HepG2 (cell line): Measurements from ENCODE around the gene GTF3A. TPM values are rescaled to one million over a fixed set of nuclear protein-coding genes. Genes with fewer than 3 reads are reported as not detected.

Experiments used
- CC2D1A ChIP-seq: sonication (generic); formaldehyde crosslinking; IDR thresholded peaks from 2 replicates; pipeline ENCODE4 v1.8.1; 2023; ENCODE audit warnings: mild to moderate bottlenecking, missing genetic modification reagents
- ELF4 ChIP-seq: sonication (generic); formaldehyde crosslinking; IDR thresholded peaks from 2 replicates; pipeline ENCODE4 v1.5.0; 2020; ENCODE audit warnings: missing genetic modification reagents, mild to moderate bottlenecking, moderate library complexity, borderline replicate concordance
- FOXP4 ChIP-seq: sonication (generic); formaldehyde crosslinking; IDR thresholded peaks from 2 replicates; pipeline ENCODE4 v1.4.0; 2020; ENCODE audit warnings: missing genetic modification reagents
- HHEX ChIP-seq: IDR thresholded peaks from 2 replicates; pipeline ENCODE4 v1.6.1; 2016; ENCODE audit warnings: control low read depth
- MNT ChIP-seq: fragments of 450-650 bp; IDR thresholded peaks from 2 replicates; pipeline ENCODE4 v1.6.1; 2016
- PHF5A ChIP-seq: IDR thresholded peaks from one replicate; pipeline ENCODE4 v1.6.1; 2018; ENCODE audit warnings: low read depth, missing genetic modification reagents; ENCODE audit not compliant: unreplicated experiment
- SETDB1 ChIP-seq: sonication (generic); formaldehyde crosslinking; IDR thresholded peaks from 2 replicates; pipeline ENCODE4 v1.5.1; 2020; ENCODE audit warnings: missing genetic modification reagents, mild to moderate bottlenecking, borderline replicate concordance
- SMARCC2 ChIP-seq: fragments of 450-650 bp; IDR thresholded peaks from 2 replicates; pipeline ENCODE4 v1.6.1; 2017; ENCODE audit warnings: antibody characterized with exemption, mild to moderate bottlenecking
- ZFP36L1 ChIP-seq: sonication (generic); formaldehyde crosslinking; IDR thresholded peaks from 2 replicates; pipeline ENCODE4 v1.8.0; 2022; ENCODE audit warnings: mild to moderate bottlenecking, missing genetic modification reagents, moderate library complexity
- ZNF205 ChIP-seq: IDR thresholded peaks from 2 replicates; pipeline ENCODE4 v1.6.1; 2018; ENCODE audit warnings: missing biosample characterization, missing genetic modification reagents
- ZNF280D ChIP-seq: sonication (generic); formaldehyde crosslinking; IDR thresholded peaks from 2 replicates; pipeline ENCODE4 v1.5.1; 2020; ENCODE audit warnings: mild to moderate bottlenecking, missing genetic modification reagents
- ZNF337 ChIP-seq: sonication (generic); formaldehyde crosslinking; IDR thresholded peaks from 2 replicates; pipeline ENCODE4 v1.5.1; 2020; ENCODE audit warnings: missing genetic modification reagents, low read depth, mild to moderate bottlenecking, borderline replicate concordance
- ZNF607 ChIP-seq: sonication (generic); formaldehyde crosslinking; IDR thresholded peaks from 2 replicates; pipeline ENCODE4 v1.5.1; 2020; ENCODE audit warnings: missing genetic modification reagents, mild to moderate bottlenecking, borderline replicate concordance
- ZNF776 ChIP-seq: sonication (generic); formaldehyde crosslinking; IDR thresholded peaks from 2 replicates; pipeline ENCODE4 v1.4.0; 2020; ENCODE audit warnings: mild to moderate bottlenecking, missing genetic modification reagents
- polyA plus RNA-seq, 8 experiments: library from polyadenylated mRNA; depleted of rRNA in 3 of 8; stranded (reverse) in 7 of 8; unstranded in 1 of 8; fragments of >200 nt; fragmentation: Illumina TruSeq in 4 of 8; extraction: Trizol in 4 of 8; gene quantifications; 2 replicates each; pipeline versions ENCODE4 v1.2.1 to v1.2.3, GENCODE V29; 2011 to 2016; ENCODE audit warnings: low read depth in 4 of 8, missing spikeins in 1 of 8, mixed read lengths in 1 of 8; ENCODE audit not compliant: insufficient read depth in 1 of 8
- total RNA-seq, 5 experiments: library from RNA; depleted of rRNA; stranded (reverse); fragments of >200 nt; fragmentation: Illumina TruSeq; extraction: Trizol; gene quantifications; 2 replicates each; pipeline ENCODE4 v1.2.3, GENCODE V29; 2016; ENCODE audit warnings: low read depth in 1 of 5
- TF ChIP-seq, protein P1 (sequence below): sonication (generic); formaldehyde crosslinking; IDR thresholded peaks from 2 replicates; pipeline ENCODE4 v1.5.1; 2020; ENCODE audit warnings: missing genetic modification reagents, mild to moderate bottlenecking, borderline replicate concordance
- TF ChIP-seq, protein P2 (sequence below): sonication (generic); formaldehyde crosslinking; IDR thresholded peaks from 2 replicates; pipeline ENCODE4 v1.5.0; 2020; ENCODE audit warnings: mild to moderate bottlenecking, missing genetic modification reagents, moderate library complexity

The GTF3A gene
- total and polyA plus RNA-seq, 2 of the 13 experiments (the other 11 are each of a cell fraction or from before 2014, with no cell fraction given), result 42.1 to 176 TPM

- no peak for TF ChIP-seq SMARCC2
- no peak for TF ChIP-seq CC2D1A (CRISPR knock-in tag)
- TF ChIP-seq, protein P1, sequence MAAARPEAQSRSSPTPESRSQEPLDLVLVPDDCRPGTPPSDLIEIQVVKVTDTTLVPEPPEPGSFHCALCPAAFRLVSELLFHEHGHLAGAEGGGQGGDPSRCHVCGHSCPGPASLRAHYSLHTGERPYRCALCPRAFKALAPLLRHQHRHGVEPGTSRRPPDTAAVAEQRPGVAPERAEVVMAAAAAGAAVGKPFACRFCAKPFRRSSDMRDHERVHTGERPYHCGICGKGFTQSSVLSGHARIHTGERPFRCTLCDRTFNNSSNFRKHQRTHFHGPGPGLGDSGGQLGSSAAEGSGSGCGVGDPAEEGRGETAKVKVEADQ (CRISPR knock-in tag), result peak; percentile 92
- TF ChIP-seq ZNF337 (CRISPR knock-in tag), result peak; percentile 86
- TF ChIP-seq ZFP36L1, result peak; percentile 84; the same call in 1 of the 2 replicates
- peak; percentile 86; the same call in 1 of the 2 replicates for TF ChIP-seq ELF4 (CRISPR knock-in tag)
- peak; percentile 78; the same call in 1 of the 2 replicates for TF ChIP-seq ZNF280D (CRISPR knock-in tag)
- no peak for TF ChIP-seq HHEX
- TF ChIP-seq PHF5A (CRISPR knock-in tag), result no peak
- peak; percentile 60 for TF ChIP-seq ZNF607 (CRISPR knock-in tag)
- TF ChIP-seq FOXP4 (CRISPR knock-in tag), result no peak; the same call in 1 of the 2 replicates
- peak; percentile 46; the same call in 1 of the 2 replicates for TF ChIP-seq ZNF205 (CRISPR knock-in tag)
- TF ChIP-seq, protein P2, sequence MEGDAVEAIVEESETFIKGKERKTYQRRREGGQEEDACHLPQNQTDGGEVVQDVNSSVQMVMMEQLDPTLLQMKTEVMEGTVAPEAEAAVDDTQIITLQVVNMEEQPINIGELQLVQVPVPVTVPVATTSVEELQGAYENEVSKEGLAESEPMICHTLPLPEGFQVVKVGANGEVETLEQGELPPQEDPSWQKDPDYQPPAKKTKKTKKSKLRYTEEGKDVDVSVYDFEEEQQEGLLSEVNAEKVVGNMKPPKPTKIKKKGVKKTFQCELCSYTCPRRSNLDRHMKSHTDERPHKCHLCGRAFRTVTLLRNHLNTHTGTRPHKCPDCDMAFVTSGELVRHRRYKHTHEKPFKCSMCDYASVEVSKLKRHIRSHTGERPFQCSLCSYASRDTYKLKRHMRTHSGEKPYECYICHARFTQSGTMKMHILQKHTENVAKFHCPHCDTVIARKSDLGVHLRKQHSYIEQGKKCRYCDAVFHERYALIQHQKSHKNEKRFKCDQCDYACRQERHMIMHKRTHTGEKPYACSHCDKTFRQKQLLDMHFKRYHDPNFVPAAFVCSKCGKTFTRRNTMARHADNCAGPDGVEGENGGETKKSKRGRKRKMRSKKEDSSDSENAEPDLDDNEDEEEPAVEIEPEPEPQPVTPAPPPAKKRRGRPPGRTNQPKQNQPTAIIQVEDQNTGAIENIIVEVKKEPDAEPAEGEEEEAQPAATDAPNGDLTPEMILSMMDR (CRISPR knock-in tag), result peak; percentile 40
- TF ChIP-seq MNT, result peak; percentile 36
- no peak for TF ChIP-seq SETDB1 (CRISPR knock-in tag)
- TF ChIP-seq ZNF776 (CRISPR knock-in tag), result peak; percentile 76; the same call in 1 of the 2 replicates
Observed at GRCh38 chr13:27449936-27450828, 25.8 kb downstream of the GTF3A start, which contains the start of gene MTIF3 (continued).
